HEK293 (cell line): ENCODE data around the gene ASPDH.

Experiments used
- CTCF ChIA-PET: fragments of 350-600 bp; formaldehyde crosslinking; extraction: SDS; loops from one replicate; lab custom pipeline; 2021; ENCODE audit warnings: antibody characterized with exemption; lab: Yijun Ruan, JAX
- POLR2A ChIA-PET: fragments of 300-600 bp; formaldehyde crosslinking; extraction: SDS; loops from one replicate; lab custom pipeline; 2020; ENCODE audit warnings: antibody characterized with exemption, inconsistent platforms; lab: Yijun Ruan, JAX
- H3K27ac ChIP-seq: fragments of 200-500 bp; sonication (Bioruptor generic); 2 replicates; pipeline ENCODE4 v1.5.1; 2014; ENCODE audit warnings: low read depth, low read length, control low read depth, inconsistent platforms; ENCODE audit errors: extremely low read depth
- H3K36me3 ChIP-seq, 2 experiments: fragments of 200-500 bp in 1 of 2; sonication (Bioruptor generic) in 1 of 2; 1 replicate in 1 of 2; 2 replicates in 1 of 2; pipeline ENCODE4 v1.5.1; 2014 to 2017; ENCODE audit warnings: inconsistent platforms in 2 of 2, low read length in 2 of 2; ENCODE audit not compliant: control insufficient read depth in 2 of 2, insufficient read depth in 1 of 2
- H3K4me1 ChIP-seq: fragments of 200-500 bp; sonication (Bioruptor generic); 2 replicates; pipeline ENCODE4 v1.5.1; 2014; ENCODE audit warnings: mild to moderate bottlenecking, low read length, inconsistent platforms; ENCODE audit not compliant: control insufficient read depth, insufficient read depth
- H3K4me3 ChIP-seq: 2 replicates; pipeline ENCODE4 v1.5.1; 2011; ENCODE audit warnings: low read depth, mild to moderate bottlenecking, control low read depth, low read length, moderate library complexity
- H3K9me3 ChIP-seq: fragments of 200-500 bp; sonication (Bioruptor generic); 2 replicates; pipeline ENCODE4 v1.5.1; 2014; ENCODE audit warnings: low read depth, low read length, inconsistent platforms; ENCODE audit not compliant: control insufficient read depth, insufficient read depth
- FEZF1 ChIP-seq: fragments of 450-650 bp; formaldehyde crosslinking; IDR thresholded peaks from 2 replicates; pipeline ENCODE4 v1.5.1; 2016; ENCODE audit warnings: missing biosample characterization, missing genetic modification characterization
- KLF1 ChIP-seq: fragments of 450-650 bp; formaldehyde crosslinking; IDR thresholded peaks from 2 replicates; pipeline ENCODE4 v1.5.1; 2016; ENCODE audit warnings: missing biosample characterization, missing genetic modification characterization
- KLF7 ChIP-seq: fragments of 450-650 bp; formaldehyde crosslinking; IDR thresholded peaks from 2 replicates; pipeline ENCODE4 v1.5.1; 2016; ENCODE audit warnings: missing biosample characterization, missing genetic modification characterization, borderline replicate concordance
- OSR2 ChIP-seq: fragments of 450-650 bp; formaldehyde crosslinking; IDR thresholded peaks from 2 replicates; pipeline ENCODE4 v1.5.1; 2016; ENCODE audit warnings: missing biosample characterization, missing genetic modification characterization
- SALL2 ChIP-seq: fragments of 450-650 bp; formaldehyde crosslinking; IDR thresholded peaks from 2 replicates; pipeline ENCODE4 v1.5.0; 2017; ENCODE audit warnings: missing biosample characterization, mild to moderate bottlenecking, missing genetic modification characterization, borderline replicate concordance
- SP2 ChIP-seq: fragments of 450-650 bp; formaldehyde crosslinking; IDR thresholded peaks from 2 replicates; pipeline ENCODE4 v1.5.1; 2016; ENCODE audit warnings: missing biosample characterization, missing genetic modification characterization
- ZBTB17 ChIP-seq: fragments of 450-650 bp; formaldehyde crosslinking; IDR thresholded peaks from 2 replicates; pipeline ENCODE4 v1.5.1; 2016; ENCODE audit warnings: missing biosample characterization, missing genetic modification characterization
- ZNF112 ChIP-seq: fragments of 450-650 bp; formaldehyde crosslinking; IDR thresholded peaks from 2 replicates; pipeline ENCODE4 v1.5.0; 2017; ENCODE audit warnings: missing biosample characterization, missing genetic modification characterization
- ZNF138 ChIP-seq: fragments of 450-650 bp; formaldehyde crosslinking; IDR thresholded peaks from 2 replicates; pipeline ENCODE4 v1.5.1; 2016; ENCODE audit warnings: missing biosample characterization, missing genetic modification characterization, borderline replicate concordance
- ZNF19 ChIP-seq: fragments of 450-650 bp; formaldehyde crosslinking; IDR thresholded peaks from 2 replicates; pipeline ENCODE4; 2016; ENCODE audit warnings: missing biosample characterization, missing genetic modification characterization, low read depth
- ZNF211 ChIP-seq: fragments of 450-650 bp; formaldehyde crosslinking; IDR thresholded peaks from 2 replicates; pipeline ENCODE4 v1.5.1; 2016; ENCODE audit warnings: low read depth, missing biosample characterization, missing genetic modification characterization
- ZNF248 ChIP-seq: fragments of 450-650 bp; formaldehyde crosslinking; IDR thresholded peaks from 2 replicates; pipeline ENCODE4 v1.5.1; 2017; ENCODE audit warnings: missing biosample characterization, missing genetic modification characterization
- ZNF292 ChIP-seq: fragments of 450-650 bp; formaldehyde crosslinking; IDR thresholded peaks from 2 replicates; pipeline ENCODE4 v1.5.1; 2016; ENCODE audit warnings: low read depth, missing biosample characterization, missing genetic modification characterization, borderline replicate concordance
- ZNF501 ChIP-seq: fragments of 450-650 bp; formaldehyde crosslinking; IDR thresholded peaks from 2 replicates; pipeline ENCODE4 v1.5.1; 2016; ENCODE audit warnings: missing biosample characterization, missing genetic modification characterization
- ZNF621 ChIP-seq: fragments of 450-650 bp; formaldehyde crosslinking; IDR thresholded peaks from 2 replicates; pipeline ENCODE4 v1.5.1; 2017; ENCODE audit warnings: missing biosample characterization, missing genetic modification characterization
- ZNF623 ChIP-seq: fragments of 450-650 bp; formaldehyde crosslinking; IDR thresholded peaks from 2 replicates; pipeline ENCODE4 v1.5.1; 2016; ENCODE audit warnings: missing biosample characterization, missing genetic modification characterization
- ZNF747 ChIP-seq: fragments of 450-650 bp; formaldehyde crosslinking; IDR thresholded peaks from 2 replicates; pipeline ENCODE4 v1.5.1; 2016; ENCODE audit warnings: missing biosample characterization, missing genetic modification characterization
- TF ChIP-seq, protein P1 (sequence below): fragments of 450-650 bp; formaldehyde crosslinking; IDR thresholded peaks from 2 replicates; pipeline ENCODE4 v1.5.1; 2016; ENCODE audit warnings: missing biosample characterization, missing genetic modification characterization
- TF ChIP-seq, protein P2 (sequence below): fragments of 450-650 bp; formaldehyde crosslinking; IDR thresholded peaks from 2 replicates; pipeline ENCODE4 v1.5.1; 2016; ENCODE audit warnings: missing biosample characterization, missing genetic modification characterization
- TF ChIP-seq, protein P3 (sequence below): fragments of 450-650 bp; formaldehyde crosslinking; IDR thresholded peaks from 2 replicates; pipeline ENCODE4 v1.5.1; 2016; ENCODE audit warnings: missing biosample characterization, missing genetic modification characterization
- TF ChIP-seq, protein P4 (sequence below): fragments of 450-650 bp; formaldehyde crosslinking; conservative IDR thresholded peaks from 2 replicates; pipeline ENCODE4 v1.5.1; 2016; ENCODE audit warnings: low read depth, missing biosample characterization, missing genetic modification characterization

The ASPDH gene

DNA sequence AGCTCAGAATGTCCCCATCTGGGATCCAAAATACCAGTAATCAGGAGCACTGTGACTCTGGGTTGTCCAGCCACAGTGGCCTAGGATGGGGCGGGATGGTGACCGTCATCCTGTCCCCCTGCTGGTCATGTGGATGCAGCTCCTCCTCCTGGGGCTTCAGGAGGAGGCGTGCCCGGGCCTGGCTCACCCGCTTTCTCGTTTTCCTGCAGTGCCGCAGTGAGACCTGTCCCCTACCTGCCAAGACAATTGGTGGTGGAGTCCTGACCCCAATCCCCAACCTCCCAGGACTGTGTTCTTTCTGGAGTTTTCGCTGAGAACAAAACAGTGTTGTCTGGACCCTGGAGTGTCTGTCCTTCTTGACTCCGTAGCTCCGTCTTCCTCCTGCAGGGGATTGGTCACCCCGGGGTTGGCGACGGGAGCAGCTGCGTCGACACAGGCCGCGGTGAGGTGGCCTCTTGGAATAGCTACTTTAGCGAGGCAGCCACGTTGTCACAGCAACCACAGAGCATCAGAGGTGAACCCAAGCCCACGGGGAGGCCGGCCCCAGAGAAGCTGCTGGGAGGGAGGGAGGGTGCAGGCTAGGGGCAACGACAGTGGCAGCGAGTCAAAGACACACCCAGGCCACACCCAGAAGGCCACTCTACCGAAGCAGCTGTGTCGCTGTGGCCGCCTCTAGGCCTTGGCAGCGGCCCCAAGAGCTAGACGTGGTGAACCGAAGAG is 47.6 kb downstream of the ASPDH start:
- Histone ChIP-seq H3K9me3 (no peaks in the 10 kb centered on the region), H3K4me3 (no peak overlapping the region), H3K36me3 (no peaks in the 10 kb centered on the region), H3K4me1 (no peaks in the 10 kb centered on the region), H3K27ac (no peak overlapping the region)
- peak; percentile 81 for TF ChIP-seq KLF1 (tag by site-specific recombination)
- TF ChIP-seq, protein P1, sequence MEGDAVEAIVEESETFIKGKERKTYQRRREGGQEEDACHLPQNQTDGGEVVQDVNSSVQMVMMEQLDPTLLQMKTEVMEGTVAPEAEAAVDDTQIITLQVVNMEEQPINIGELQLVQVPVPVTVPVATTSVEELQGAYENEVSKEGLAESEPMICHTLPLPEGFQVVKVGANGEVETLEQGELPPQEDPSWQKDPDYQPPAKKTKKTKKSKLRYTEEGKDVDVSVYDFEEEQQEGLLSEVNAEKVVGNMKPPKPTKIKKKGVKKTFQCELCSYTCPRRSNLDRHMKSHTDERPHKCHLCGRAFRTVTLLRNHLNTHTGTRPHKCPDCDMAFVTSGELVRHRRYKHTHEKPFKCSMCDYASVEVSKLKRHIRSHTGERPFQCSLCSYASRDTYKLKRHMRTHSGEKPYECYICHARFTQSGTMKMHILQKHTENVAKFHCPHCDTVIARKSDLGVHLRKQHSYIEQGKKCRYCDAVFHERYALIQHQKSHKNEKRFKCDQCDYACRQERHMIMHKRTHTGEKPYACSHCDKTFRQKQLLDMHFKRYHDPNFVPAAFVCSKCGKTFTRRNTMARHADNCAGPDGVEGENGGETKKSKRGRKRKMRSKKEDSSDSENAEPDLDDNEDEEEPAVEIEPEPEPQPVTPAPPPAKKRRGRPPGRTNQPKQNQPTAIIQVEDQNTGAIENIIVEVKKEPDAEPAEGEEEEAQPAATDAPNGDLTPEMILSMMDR (tag by site-specific recombination) = 0 out of 2 replicates have a peak, but pooled peaks have one; percentile 14
- no peak for TF ChIP-seq FEZF1
- no peak for TF ChIP-seq ZNF501 (tag by site-specific recombination)
- CTCF ChIA-PET = interaction anchor here (1.0 to 2.8 kb wide), 6 partner anchors 18 to 109 kb away, joined by 3 to 11 read pairs (median 3); no protein-coding TSS in a partner anchor
- POLR2A ChIA-PET = interaction anchor here (0.6 to 1.7 kb wide), 5 partner anchors 11 to 137 kb away, joined by 3 to 5 read pairs (median 5); partner anchors contain the start of gene POLD1

DNA sequence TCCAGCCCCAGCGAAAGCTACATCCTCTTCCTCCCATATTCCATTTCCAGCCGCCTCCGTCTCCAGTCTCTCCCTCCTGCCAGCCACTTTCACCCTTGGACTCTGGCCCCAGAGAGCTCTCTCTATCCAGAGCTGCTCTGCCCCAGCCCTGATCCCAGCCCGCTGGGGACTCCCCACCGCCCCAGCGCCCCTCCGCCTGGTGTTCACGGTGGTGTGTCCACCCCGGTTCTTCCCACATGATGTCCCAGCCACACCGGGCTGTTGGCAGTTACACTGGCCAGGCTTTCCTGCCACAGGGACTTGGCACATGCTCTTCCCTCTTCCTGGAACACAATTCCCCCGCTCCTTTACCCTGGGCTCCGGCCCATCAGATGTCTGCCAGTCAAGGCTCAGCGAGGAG is 48.7 kb downstream of the ASPDH start:
- no peak for TF ChIP-seq KLF7 (tag by site-specific recombination)
- TF ChIP-seq ZNF623 (tag by site-specific recombination) = peak; percentile 77

DNA sequence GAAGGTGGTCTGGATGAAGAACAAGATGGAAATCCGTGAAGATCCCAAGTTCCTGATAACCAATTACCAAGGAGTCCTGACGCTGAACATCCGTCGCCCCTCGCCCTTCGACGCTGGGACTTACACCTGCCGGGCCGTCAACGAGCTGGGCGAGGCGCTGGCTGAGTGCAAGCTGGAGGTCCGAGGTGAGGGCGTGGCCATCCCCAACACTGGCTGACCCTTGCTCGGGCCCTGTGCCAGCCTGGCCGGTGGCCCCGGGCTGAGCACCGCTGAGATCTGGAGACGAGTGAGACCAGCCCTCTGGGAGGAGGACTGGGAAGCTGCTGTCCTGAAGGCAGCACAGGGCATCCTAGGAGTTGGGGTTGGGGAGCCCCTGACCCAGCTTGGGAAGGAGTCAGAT is 49.4 kb downstream of the ASPDH start:
- CTCF ChIA-PET = interaction anchor here (0.6 to 4.7 kb wide), 10 partner anchors 12 to 380 kb away, joined by 3 to 38 read pairs (median 4); partner anchors contain the start of genes EMC10, GARIN5A and NR1H2
- H3K36me3 ChIP-seq = no peaks in the 10 kb centered on the region
- POLR2A ChIA-PET = interaction anchor here (0.5 to 1.7 kb wide), 3 partner anchors 10 to 535 kb away, joined by 3 to 5 read pairs (median 3); partner anchors contain the start of gene POLD1
- TF ChIP-seq ZNF112 (tag by site-specific recombination) (no peak), SP2 (tag by site-specific recombination) (no peak), ZNF211 (tag by site-specific recombination) (no peak), ZNF747 (no peak), SALL2 (tag by site-specific recombination) (no peak), ZNF621 (tag by site-specific recombination) (no peak), OSR2 (tag by site-specific recombination) (no peak), ZNF292 (tag by site-specific recombination) (no peak), ZBTB17 (tag by site-specific recombination) (no peak), ZNF19 (tag by site-specific recombination) (no peak), ZNF138 (tag by site-specific recombination) (no peak), ZNF248 (tag by site-specific recombination) (no peak)
- TF ChIP-seq, protein P2, sequence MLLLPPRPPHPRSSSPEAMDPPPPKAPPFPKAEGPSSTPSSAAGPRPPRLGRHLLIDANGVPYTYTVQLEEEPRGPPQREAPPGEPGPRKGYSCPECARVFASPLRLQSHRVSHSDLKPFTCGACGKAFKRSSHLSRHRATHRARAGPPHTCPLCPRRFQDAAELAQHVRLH (tag by site-specific recombination) = no peak
- TF ChIP-seq, protein P3, sequence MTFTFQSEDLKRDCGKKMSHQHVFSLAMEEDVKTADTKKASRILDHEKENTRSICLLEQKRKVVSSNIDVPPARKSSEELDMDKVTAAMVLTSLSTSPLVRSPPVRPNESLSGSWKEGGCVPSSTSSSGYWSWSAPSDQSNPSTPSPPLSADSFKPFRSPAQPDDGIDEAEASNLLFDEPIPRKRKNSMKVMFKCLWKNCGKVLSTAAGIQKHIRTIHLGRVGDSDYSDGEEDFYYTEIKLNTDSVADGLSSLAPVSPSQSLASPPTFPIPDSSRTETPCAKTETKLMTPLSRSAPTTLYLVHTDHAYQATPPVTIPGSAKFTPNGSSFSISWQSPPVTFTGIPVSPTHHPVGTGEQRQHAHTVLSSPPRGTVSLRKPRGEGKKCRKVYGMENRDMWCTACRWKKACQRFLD = no peak
- TF ChIP-seq, protein P4, sequence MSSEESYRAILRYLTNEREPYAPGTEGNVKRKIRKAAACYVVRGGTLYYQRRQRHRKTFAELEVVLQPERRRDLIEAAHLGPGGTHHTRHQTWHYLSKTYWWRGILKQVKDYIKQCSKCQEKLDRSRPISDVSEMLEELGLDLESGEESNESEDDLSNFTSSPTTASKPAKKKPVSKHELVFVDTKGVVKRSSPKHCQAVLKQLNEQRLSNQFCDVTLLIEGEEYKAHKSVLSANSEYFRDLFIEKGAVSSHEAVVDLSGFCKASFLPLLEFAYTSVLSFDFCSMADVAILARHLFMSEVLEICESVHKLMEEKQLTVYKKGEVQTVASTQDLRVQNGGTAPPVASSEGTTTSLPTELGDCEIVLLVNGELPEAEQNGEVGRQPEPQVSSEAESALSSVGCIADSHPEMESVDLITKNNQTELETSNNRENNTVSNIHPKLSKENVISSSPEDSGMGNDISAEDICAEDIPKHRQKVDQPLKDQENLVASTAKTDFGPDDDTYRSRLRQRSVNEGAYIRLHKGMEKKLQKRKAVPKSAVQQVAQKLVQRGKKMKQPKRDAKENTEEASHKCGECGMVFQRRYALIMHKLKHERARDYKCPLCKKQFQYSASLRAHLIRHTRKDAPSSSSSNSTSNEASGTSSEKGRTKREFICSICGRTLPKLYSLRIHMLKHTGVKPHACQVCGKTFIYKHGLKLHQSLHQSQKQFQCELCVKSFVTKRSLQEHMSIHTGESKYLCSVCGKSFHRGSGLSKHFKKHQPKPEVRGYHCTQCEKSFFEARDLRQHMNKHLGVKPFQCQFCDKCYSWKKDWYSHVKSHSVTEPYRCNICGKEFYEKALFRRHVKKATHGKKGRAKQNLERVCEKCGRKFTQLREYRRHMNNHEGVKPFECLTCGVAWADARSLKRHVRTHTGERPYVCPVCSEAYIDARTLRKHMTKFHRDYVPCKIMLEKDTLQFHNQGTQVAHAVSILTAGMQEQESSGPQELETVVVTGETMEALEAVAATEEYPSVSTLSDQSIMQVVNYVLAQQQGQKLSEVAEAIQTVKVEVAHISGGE (tag by site-specific recombination) = no peak

More for the DNA sequence above, 48.7 kb downstream of the ASPDH start:
- CTCF ChIA-PET = interaction anchor here (0.6 to 2.8 kb wide), 5 partner anchors 13 to 345 kb away, joined by 3 to 11 read pairs (median 3); no protein-coding TSS in a partner anchor
- Histone ChIP-seq H3K4me3 (no peak overlapping the region), H3K27ac (no peak overlapping the region), H3K9me3 (no peaks in the 10 kb centered on the region), H3K36me3 (no peaks in the 10 kb centered on the region), H3K4me1 (no peaks in the 10 kb centered on the region)
- POLR2A ChIA-PET = interaction anchor here (1.1 to 1.7 kb wide), 3 partner anchors 9 to 96 kb away, joined by 3 to 5 read pairs (median 5); partner anchors contain the start of gene POLD1

More for the DNA sequence above, 49.4 kb downstream of the ASPDH start:
- H3K4me1 ChIP-seq = no peaks in the 10 kb centered on the region
- no peaks in the 10 kb centered on the region for H3K9me3 ChIP-seq
- no peak overlapping the region for H3K4me3 ChIP-seq
- no peak overlapping the region for H3K27ac ChIP-seq
